GM19438 (cell line): ENCODE measurements around the gene TADA3.

Experiments
- ATAC-seq: cut with Tn5 transposase; IDR thresholded peaks from one replicate; pipeline ENCODE4 v1.9.1; 2021; ENCODE audit warnings: low read depth; ENCODE audit not compliant: unreplicated experiment

TADA3 gene

DNA sequence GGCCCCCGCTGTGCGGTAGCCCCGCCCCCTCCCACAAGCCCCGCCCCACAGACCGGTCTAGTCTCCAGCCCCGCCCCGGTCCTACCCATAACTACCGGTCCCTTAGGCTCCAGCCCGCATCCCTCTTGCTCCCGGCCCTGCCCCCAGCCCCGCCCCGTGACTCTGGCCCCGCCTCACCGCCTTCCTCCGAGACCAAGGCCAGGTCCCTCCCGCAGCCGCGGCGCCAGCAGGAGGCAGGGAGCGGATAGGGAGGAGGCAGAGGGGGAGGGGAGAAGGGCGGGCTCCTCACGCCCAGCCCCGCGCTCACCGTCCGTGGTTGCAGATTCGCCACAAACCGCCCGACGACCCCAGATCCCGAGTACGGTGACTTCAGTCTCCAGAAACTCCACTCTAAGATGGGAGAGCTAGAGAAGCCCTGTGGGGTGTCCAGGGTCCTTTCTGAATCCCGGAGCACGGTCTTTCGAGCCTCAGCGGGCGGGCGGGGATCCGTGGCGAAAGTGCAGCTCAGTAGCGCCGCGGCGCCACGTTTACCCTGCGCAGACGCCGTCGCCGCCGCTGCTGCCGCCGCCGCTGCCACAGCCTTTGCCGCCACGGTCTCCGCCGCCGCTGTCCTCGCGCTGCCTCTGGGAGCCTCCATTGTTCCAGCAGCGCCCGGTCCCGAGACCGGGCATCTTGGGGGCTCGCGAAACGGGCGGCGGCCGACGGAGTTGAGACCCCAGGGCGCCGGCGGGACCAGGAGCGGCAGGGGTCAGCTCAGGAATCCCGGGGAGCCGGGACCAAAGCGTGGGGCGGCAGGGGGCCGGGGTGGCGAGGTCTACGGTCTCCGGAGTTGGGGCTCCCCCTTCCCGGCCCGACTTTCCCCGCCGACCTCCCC, 60.8 kb downstream of the TADA3 start, which contains the start of gene BRPF1:
Gene BRPF1, plus strand, starts transcription at position 530 of the 874 bp plus-strand sequence. CDS start 2,406 bp downstream, outside the sequence.
- peak; percentile 91 for ATAC-seq

DNA sequence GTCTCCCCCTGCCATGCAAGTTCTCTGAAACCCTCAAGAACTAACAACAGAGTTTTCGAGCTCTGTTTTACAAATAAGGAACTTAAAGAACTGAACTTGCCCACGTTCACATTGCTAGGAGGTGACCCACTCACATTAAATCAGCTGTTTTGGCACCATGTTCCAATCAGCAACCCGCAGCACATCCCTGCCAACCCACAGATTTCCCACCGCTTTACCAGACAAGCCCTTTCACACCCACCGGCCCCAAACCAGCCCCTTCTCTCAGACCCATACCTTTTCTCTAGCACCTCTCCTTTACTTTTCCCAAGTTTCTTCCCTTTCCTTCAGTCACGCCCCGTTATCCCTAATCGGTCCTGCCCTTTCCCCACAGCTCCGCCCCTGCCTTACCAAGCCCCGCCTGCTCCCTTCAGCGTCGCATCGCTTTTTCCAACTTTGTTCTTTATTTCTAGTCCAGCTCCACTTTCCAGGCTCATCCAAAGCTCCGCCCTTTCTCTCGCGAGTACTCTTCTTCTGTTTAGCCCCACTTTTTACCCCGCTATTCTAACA, 61.5 kb downstream of the TADA3 start:
- peak; percentile 47 for ATAC-seq
